Caki2 (cell line): ENCODE measurements around the gene UBN1. TPM values are rescaled to one million over a fixed set of nuclear protein-coding genes. Genes with fewer than 3 reads are reported as not detected.

Experiments
- total RNA-seq: library from RNA; depleted of rRNA; stranded (reverse); fragments of >200 nt; shearing (Covaris generic); gene quantifications from 2 replicates; pipeline ENCODE4 v1.2.3, GENCODE V29; 2014; ENCODE audit warnings: low replicate concordance; rRNA removed

The UBN1 gene
- total RNA-seq, 1 experiment from 2014 or later: 17.5 TPM

Other genes with a start within 250 kb of the UBN1 start
- gene UBALD1, start 232.6 kb upstream of the UBN1 start, total RNA-seq: 4.3 and 12.4 TPM in 2 replicates
- gene MGRN1, start 222.7 kb upstream of the UBN1 start, total RNA-seq: 13.8 and 14.1 TPM in 2 replicates
- gene NUDT16L1, start 153.9 kb upstream of the UBN1 start, total RNA-seq: 42.4 and 49.2 TPM in 2 replicates
- gene ANKS3, start 113.2 kb upstream of the UBN1 start, total RNA-seq: 62.5 and 94.9 TPM in 2 replicates
- gene DNAAF8, start 112.9 kb upstream of the UBN1 start, total RNA-seq: 5.4 and 6.6 TPM in 2 replicates
- gene ZNF500, start 80.3 kb upstream of the UBN1 start, total RNA-seq: 28.2 and 31.7 TPM in 2 replicates
- 0.78 TPM in 1 of 2 replicates, not detected in the other for gene SEPTIN12, start 59.1 kb upstream of the UBN1 start, total RNA-seq
- not detected in 2 replicates for gene SMIM22, start 52.1 kb upstream of the UBN1 start, total RNA-seq
- gene ROGDI, start 44.8 kb upstream of the UBN1 start, total RNA-seq: 20.4 and 24.8 TPM in 2 replicates
- 65.2 and 81.2 TPM in 2 replicates for gene GLYR1, start 193 bp upstream of the UBN1 start, total RNA-seq
- gene PPL, start 89.7 kb downstream of the UBN1 start, total RNA-seq: 10.2 and 11.5 TPM in 2 replicates
- under 0.01 and 0.03 TPM in 2 replicates for gene SEC14L5, start 110.8 kb downstream of the UBN1 start, total RNA-seq
- 51.4 and 197 TPM in 2 replicates for gene NAGPA, start 186.5 kb downstream of the UBN1 start, total RNA-seq
- gene C16orf89, start 218.5 kb downstream of the UBN1 start, total RNA-seq: not detected in 2 replicates
- 39.2 and 40.2 TPM in 2 replicates for gene ALG1, start 224.4 kb downstream of the UBN1 start, total RNA-seq